RWPE1 (cell line): ENCODE results near the gene INPP4A.

Source experiments
- CTCF ChIA-PET: fragments of 350-600 bp; sonication (Branson Sonifier 250); formaldehyde crosslinking; extraction: SDS; loops from one replicate; lab custom pipeline; 2021; lab: Yijun Ruan, JAX
- POLR2A ChIA-PET: fragments of 400-600 bp; formaldehyde crosslinking; extraction: SDS; loops from one replicate; lab custom pipeline; 2020; ENCODE audit warnings: antibody characterized with exemption; ENCODE audit not compliant: low non-redundant PET; lab: Yijun Ruan, JAX
- DNase-seq: peaks from one replicate; pipeline ENCODE4 v3.0.0; 2012; ENCODE audit warnings: low spot score
- H3K27ac ChIP-seq: fragments of 450-650 bp; 2 replicates; pipeline ENCODE4 v1.5.1; 2017
- CTCF ChIP-seq: fragments of 450-650 bp; conservative IDR thresholded peaks from 2 replicates; pipeline ENCODE4 v1.5.1; 2017; ENCODE audit warnings: low read depth, mild to moderate bottlenecking

INPP4A gene

DNA sequence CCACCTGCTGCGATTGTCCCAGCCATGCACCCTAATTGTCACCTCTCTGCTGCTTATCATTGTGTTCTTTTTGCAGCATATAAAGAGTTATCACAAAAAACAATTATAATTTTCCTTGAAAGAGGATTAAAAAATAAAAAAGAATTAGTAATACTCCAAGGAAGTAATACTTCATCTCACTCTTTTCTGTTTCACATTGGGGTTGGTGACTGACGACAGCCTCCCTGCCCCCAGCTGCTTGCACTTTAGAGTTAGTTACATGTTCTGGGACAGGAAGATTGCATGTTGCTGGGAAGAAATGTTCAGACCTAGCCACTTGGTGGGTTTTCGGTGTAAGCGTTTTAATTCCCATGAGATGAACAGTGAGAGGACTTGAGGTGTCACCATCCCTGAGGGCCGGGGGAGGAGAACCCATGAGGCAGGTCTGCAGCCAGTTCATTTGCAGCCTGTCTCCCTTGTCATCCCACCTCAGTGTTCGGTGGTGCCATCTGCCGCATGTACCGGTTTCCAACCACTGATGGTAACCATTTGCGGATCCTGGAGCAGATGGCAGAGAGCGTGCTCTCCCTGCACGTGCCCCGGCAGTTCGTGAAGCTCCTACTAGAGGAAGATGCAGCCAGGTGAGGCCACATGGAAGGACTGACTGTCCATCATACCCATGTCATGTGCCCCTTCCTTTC lies 94.5 kb downstream of the INPP4A start:
- POLR2A ChIA-PET = no interaction called here
- TF ChIP-seq CTCF = no peak
- no peak for DNase-seq
- H3K27ac ChIP-seq = no peak overlapping the region
- CTCF ChIA-PET = interaction anchor here (0.6 kb wide), 1 partner anchor 60 kb away, joined by 4 read pairs; no protein-coding TSS in a partner anchor

- POLR2A ChIA-PET = no interaction called here
- H3K27ac ChIP-seq = no peak overlapping the region
- CTCF ChIA-PET = no interaction called here
- no peak for DNase-seq
- no peak for TF ChIP-seq CTCF
Observed at GRCh38 chr2:98540536-98540935, 95.9 kb downstream of the INPP4A start.

- ChIA-PET POLR2A (no interaction called here), CTCF (interaction anchor here (0.6 kb wide), 1 partner anchor 96 kb away, joined by 3 read pairs; no protein-coding TSS in a partner anchor)
- no peak overlapping the region for H3K27ac ChIP-seq
- no peak for DNase-seq
- TF ChIP-seq CTCF = no peak
Observed at GRCh38 chr2:98541489-98541888, 96.8 kb downstream of the INPP4A start.

GRCh38 chr2:98541906-98542305 lies 97.2 kb downstream of the INPP4A start:
- H3K27ac ChIP-seq = no peak overlapping the region
- ChIA-PET POLR2A (no interaction called here), CTCF (interaction anchor here (0.6 kb wide), 1 partner anchor 96 kb away, joined by 3 read pairs; no protein-coding TSS in a partner anchor)
- TF ChIP-seq CTCF = no peak
- no peak for DNase-seq

DNA sequence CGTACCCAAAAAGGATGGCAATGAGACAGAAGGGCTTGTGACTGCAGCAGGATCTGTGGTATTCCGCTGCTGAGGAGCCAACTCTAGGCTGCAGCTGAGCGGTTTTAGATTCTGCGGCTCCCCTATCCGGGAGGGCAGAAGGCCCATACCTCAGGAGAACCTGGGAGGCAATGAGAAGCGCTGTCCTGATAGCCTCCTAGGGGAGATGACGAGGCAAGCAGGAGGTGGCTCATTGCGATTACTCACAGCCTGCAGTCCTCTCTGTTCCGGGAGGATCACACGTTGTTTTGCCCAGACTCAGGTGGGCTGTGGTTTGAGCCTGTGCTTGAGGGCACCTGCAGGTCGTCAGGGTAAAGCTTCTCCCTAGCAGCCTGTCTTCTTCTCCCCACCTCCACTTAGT lies 98.6 kb downstream of the INPP4A start:
- ChIA-PET CTCF (no interaction called here), POLR2A (no interaction called here)
- H3K27ac ChIP-seq = no peak overlapping the region
- no peak for DNase-seq
- no peak for TF ChIP-seq CTCF

- TF ChIP-seq CTCF = no peak
- ChIA-PET POLR2A (no interaction called here), CTCF (no interaction called here)
- DNase-seq = no peak
- H3K27ac ChIP-seq = no peak overlapping the region
Observed at GRCh38 chr2:98543842-98544241, 99.2 kb downstream of the INPP4A start.
